HepG2 (cell line): Measurements from ENCODE around the gene SNRNP200. TPM values are rescaled to one million over a fixed set of nuclear protein-coding genes. Genes with fewer than 3 reads are reported as not detected.

Experiments used
- HOXA7 ChIP-seq: sonication (generic); formaldehyde crosslinking; IDR thresholded peaks from 2 replicates; pipeline ENCODE4 v1.8.1; 2022; ENCODE audit warnings: mild to moderate bottlenecking, missing genetic modification reagents, moderate library complexity
- TOE1 ChIP-seq: sonication (generic); formaldehyde crosslinking; IDR thresholded peaks from 2 replicates; pipeline ENCODE4 v1.4.0; 2020; ENCODE audit warnings: mild to moderate bottlenecking, missing genetic modification reagents
- YEATS4 ChIP-seq: sonication (generic); formaldehyde crosslinking; IDR thresholded peaks from 2 replicates; pipeline ENCODE4 v1.4.0; 2020; ENCODE audit warnings: missing genetic modification reagents, borderline replicate concordance
- ZNF331 ChIP-seq: sonication (generic); formaldehyde crosslinking; IDR thresholded peaks from 2 replicates; pipeline ENCODE4 v1.4.0; 2020; ENCODE audit warnings: missing genetic modification reagents
- ZNF563 ChIP-seq: sonication (generic); formaldehyde crosslinking; IDR thresholded peaks from 2 replicates; pipeline ENCODE4 v1.8.0; 2022; ENCODE audit warnings: mild to moderate bottlenecking, moderate library complexity, missing genetic modification reagents
- ZNF570 ChIP-seq: sonication (generic); formaldehyde crosslinking; IDR thresholded peaks from 2 replicates; pipeline ENCODE4 v1.4.0; 2020; ENCODE audit warnings: mild to moderate bottlenecking, missing genetic modification reagents, borderline replicate concordance
- polyA plus RNA-seq, 8 experiments: library from polyadenylated mRNA; depleted of rRNA in 3 of 8; stranded (reverse) in 7 of 8; unstranded in 1 of 8; fragments of >200 nt; fragmentation: Illumina TruSeq in 4 of 8; extraction: Trizol in 4 of 8; gene quantifications; 2 replicates each; pipeline versions ENCODE4 v1.2.1 to v1.2.3, GENCODE V29; 2011 to 2016; ENCODE audit warnings: low read depth in 4 of 8, missing spikeins in 1 of 8, mixed read lengths in 1 of 8; ENCODE audit not compliant: insufficient read depth in 1 of 8
- total RNA-seq, 5 experiments: library from RNA; depleted of rRNA; stranded (reverse); fragments of >200 nt; fragmentation: Illumina TruSeq; extraction: Trizol; gene quantifications; 2 replicates each; pipeline ENCODE4 v1.2.3, GENCODE V29; 2016; ENCODE audit warnings: low read depth in 1 of 5
- TF ChIP-seq, protein P1 (sequence below): sonication (generic); formaldehyde crosslinking; IDR thresholded peaks from 2 replicates; pipeline ENCODE4 v1.8.0; 2022; ENCODE audit warnings: missing genetic modification reagents, mild to moderate bottlenecking, moderate library complexity, borderline replicate concordance
- TF ChIP-seq, protein P2 (sequence below): sonication (generic); formaldehyde crosslinking; IDR thresholded peaks from 2 replicates; pipeline ENCODE4 v1.9.0; 2021; ENCODE audit warnings: missing genetic modification reagents, borderline replicate concordance
- TF ChIP-seq, protein P3 (sequence below): sonication (generic); formaldehyde crosslinking; IDR thresholded peaks from 2 replicates; pipeline ENCODE4 v1.8.1; 2023; ENCODE audit warnings: missing genetic modification reagents, inconsistent platforms, borderline replicate concordance
- TF ChIP-seq, protein P4 (sequence below): IDR thresholded peaks from 2 replicates; pipeline ENCODE4 v1.6.1; 2018; ENCODE audit warnings: missing genetic modification reagents, mild to moderate bottlenecking, missing compliant biosample characterization
- TF ChIP-seq, protein P5 (sequence below): sonication (generic); formaldehyde crosslinking; IDR thresholded peaks from 2 replicates; pipeline ENCODE4 v1.4.0; 2020; ENCODE audit warnings: mild to moderate bottlenecking, missing genetic modification reagents

Gene SNRNP200
- total and polyA plus RNA-seq, 2 of the 13 experiments (the other 11 are each of a cell fraction or from before 2014, with no cell fraction given), result 99.0 to 232 TPM

DNA sequence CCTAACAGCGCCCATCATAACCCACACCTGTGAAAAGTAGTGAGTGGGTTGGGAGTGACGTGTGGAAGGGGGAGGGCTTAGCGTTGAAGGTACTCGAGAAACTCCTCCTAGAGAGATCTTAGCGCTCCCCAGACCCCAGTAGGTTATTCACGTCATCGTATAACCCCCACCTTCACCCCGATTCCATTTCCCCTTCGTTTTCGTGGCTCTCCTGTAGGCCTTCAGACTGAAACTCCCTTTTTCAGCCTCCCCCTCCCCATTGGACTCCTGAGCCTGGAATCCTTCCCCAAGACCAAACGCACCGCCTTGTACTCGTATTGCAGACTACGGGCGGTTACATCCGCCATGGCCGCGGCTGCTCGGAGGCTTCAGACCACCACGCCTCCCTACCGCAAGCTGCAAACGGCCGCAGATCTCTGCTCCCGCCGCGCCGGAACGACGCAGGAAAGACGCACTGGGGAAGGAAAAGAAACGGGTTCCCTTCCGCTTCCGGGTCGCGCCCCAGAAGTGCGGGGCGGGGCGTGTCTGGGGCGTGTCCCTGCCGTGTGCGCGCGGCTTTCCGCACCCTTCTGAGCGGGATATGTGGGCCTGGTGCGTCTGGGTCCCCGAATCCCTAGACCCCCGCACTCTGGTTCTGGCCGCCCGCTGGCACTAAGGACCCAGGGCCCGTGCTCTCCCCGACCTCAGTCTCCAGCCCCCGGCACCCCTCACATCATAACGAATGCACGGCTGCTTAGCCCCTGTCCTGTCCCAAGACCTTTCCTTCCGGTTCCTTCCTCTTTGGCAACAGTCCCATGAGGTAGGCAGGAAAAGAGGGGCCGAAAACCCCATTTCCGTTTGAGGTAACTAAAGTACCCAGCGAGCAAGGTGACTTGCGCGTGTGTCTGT, at the start of gene SNRNP200 (continued):
- TF ChIP-seq TOE1 (CRISPR knock-in tag) (no peak; the same call in 1 of the 2 replicates), YEATS4 (CRISPR knock-in tag) (peak; percentile 99), ZNF563 (peak; percentile 90), ZNF331 (CRISPR knock-in tag) (peak; percentile 66), HOXA7 (CRISPR knock-in tag) (no peak), ZNF570 (CRISPR knock-in tag) (peak; percentile 92; the same call in 1 of the 2 replicates)
- TF ChIP-seq, protein P1, sequence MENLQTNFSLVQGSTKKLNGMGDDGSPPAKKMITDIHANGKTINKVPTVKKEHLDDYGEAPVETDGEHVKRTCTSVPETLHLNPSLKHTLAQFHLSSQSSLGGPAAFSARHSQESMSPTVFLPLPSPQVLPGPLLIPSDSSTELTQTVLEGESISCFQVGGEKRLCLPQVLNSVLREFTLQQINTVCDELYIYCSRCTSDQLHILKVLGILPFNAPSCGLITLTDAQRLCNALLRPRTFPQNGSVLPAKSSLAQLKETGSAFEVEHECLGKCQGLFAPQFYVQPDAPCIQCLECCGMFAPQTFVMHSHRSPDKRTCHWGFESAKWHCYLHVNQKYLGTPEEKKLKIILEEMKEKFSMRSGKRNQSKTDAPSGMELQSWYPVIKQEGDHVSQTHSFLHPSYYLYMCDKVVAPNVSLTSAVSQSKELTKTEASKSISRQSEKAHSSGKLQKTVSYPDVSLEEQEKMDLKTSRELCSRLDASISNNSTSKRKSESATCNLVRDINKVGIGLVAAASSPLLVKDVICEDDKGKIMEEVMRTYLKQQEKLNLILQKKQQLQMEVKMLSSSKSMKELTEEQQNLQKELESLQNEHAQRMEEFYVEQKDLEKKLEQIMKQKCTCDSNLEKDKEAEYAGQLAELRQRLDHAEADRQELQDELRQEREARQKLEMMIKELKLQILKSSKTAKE (CRISPR knock-in tag), result no peak
- TF ChIP-seq, protein P2, sequence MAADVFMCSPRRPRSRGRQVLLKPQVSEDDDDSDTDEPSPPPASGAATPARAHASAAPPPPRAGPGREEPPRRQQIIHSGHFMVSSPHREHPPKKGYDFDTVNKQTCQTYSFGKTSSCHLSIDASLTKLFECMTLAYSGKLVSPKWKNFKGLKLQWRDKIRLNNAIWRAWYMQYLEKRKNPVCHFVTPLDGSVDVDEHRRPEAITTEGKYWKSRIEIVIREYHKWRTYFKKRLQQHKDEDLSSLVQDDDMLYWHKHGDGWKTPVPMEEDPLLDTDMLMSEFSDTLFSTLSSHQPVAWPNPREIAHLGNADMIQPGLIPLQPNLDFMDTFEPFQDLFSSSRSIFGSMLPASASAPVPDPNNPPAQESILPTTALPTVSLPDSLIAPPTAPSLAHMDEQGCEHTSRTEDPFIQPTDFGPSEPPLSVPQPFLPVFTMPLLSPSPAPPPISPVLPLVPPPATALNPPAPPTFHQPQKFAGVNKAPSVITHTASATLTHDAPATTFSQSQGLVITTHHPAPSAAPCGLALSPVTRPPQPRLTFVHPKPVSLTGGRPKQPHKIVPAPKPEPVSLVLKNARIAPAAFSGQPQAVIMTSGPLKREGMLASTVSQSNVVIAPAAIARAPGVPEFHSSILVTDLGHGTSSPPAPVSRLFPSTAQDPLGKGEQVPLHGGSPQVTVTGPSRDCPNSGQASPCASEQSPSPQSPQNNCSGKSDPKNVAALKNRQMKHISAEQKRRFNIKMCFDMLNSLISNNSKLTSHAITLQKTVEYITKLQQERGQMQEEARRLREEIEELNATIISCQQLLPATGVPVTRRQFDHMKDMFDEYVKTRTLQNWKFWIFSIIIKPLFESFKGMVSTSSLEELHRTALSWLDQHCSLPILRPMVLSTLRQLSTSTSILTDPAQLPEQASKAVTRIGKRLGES (CRISPR knock-in tag), result peak; percentile 83; the same call in 1 of the 2 replicates
- TF ChIP-seq, protein P3, sequence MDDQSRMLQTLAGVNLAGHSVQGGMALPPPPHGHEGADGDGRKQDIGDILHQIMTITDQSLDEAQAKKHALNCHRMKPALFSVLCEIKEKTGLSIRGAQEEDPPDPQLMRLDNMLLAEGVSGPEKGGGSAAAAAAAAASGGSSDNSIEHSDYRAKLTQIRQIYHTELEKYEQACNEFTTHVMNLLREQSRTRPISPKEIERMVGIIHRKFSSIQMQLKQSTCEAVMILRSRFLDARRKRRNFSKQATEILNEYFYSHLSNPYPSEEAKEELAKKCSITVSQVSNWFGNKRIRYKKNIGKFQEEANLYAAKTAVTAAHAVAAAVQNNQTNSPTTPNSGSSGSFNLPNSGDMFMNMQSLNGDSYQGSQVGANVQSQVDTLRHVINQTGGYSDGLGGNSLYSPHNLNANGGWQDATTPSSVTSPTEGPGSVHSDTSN (CRISPR knock-in tag), result no peak
- TF ChIP-seq, protein P4, sequence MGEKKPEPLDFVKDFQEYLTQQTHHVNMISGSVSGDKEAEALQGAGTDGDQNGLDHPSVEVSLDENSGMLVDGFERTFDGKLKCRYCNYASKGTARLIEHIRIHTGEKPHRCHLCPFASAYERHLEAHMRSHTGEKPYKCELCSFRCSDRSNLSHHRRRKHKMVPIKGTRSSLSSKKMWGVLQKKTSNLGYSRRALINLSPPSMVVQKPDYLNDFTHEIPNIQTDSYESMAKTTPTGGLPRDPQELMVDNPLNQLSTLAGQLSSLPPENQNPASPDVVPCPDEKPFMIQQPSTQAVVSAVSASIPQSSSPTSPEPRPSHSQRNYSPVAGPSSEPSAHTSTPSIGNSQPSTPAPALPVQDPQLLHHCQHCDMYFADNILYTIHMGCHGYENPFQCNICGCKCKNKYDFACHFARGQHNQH (CRISPR knock-in tag), result peak; percentile 87
- TF ChIP-seq, protein P5, sequence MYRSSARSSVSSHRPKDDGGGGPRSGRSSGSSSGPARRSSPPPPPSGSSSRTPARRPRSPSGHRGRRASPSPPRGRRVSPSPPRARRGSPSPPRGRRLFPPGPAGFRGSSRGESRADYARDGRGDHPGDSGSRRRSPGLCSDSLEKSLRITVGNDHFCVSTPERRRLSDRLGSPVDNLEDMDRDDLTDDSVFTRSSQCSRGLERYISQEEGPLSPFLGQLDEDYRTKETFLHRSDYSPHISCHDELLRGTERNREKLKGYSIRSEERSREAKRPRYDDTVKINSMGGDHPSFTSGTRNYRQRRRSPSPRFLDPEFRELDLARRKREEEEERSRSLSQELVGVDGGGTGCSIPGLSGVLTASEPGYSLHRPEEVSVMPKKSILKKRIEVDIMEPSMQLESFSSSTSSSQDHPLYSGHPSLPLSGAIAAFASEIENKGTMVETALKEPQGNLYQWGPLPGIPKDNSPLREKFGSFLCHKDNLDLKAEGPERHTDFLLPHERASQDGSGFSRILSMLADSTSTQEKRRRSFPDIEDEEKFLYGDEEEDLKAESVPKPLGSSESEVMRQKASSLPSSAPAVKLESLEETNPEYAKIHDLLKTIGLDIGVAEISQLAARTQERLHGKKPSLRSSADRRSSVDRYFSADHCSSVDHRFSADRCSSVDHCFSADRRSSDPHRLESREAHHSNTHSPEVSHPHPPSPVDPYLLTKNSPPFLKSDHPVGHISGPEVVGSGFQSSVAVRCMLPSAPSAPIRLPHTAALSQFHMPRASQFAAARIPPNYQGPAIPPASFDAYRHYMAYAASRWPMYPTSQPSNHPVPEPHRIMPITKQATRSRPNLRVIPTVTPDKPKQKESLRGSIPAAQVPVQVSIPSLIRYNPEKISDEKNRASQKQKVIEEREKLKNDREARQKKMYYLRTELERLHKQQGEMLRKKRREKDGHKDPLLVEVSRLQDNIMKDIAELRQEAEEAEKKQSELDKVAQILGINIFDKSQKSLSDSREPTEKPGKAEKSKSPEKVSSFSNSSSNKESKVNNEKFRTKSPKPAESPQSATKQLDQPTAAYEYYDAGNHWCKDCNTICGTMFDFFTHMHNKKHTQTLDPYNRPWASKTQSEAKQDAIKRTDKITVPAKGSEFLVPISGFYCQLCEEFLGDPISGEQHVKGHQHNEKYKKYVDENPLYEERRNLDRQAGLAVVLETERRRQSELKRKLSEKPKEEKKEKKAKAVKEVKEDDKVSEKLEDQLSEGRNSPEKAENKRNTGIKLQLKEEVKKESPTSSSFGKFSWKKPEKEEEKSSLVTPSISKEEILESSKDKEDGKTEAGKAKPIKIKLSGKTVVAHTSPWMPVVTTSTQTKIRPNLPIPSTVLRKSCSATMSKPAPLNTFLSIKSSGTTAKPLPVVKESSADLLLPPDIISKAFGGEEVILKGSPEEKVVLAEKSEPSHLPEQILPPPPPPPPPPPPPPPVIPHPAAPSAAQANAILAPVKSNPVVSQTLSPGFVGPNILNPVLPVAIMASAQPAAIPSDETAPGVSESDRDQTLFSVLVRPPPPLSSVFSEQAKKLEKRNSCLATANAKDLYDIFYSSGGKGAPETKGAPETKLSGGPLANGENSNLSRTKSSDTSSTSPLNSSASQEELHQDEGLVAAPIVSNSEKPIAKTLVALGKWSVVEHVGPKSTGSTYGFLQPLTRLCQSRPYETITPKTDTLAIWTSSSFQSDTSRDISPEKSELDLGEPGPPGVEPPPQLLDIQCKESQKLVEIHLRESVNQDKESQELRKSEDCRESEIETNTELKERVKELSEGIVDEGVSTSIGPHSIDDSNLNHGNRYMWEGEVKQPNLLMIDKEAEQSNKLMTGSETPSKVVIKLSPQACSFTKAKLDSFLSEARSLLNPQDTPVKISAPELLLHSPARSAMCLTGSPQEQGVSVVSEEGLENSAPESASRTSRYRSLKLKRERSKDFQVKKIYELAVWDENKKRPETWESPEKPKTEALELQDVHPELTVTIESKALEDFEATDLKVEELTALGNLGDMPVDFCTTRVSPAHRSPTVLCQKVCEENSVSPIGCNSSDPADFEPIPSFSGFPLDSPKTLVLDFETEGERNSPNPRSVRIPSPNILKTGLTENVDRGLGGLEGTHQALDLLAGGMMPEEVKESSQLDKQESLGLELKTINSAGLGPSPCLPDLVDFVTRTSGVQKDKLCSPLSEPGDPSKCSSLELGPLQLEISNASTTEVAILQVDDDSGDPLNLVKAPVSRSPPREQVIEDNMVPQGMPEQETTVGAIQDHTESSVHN (CRISPR knock-in tag), result peak; percentile 93; the same call in 1 of the 2 replicates
